HG03103 (cell line): ENCODE results near the gene ANAPC5.
"Not testable (repeated sequence)": the region's sequence is repeated elsewhere in the genome, so short reads cannot be mapped to it uniquely, and the experiment has no call there.

Source experiments
- ATAC-seq: cut with Tn5 transposase; IDR thresholded peaks from one replicate; pipeline ENCODE4 v1.9.1; 2021; ENCODE audit warnings: low read depth; ENCODE audit not compliant: unreplicated experiment

Gene ANAPC5

DNA sequence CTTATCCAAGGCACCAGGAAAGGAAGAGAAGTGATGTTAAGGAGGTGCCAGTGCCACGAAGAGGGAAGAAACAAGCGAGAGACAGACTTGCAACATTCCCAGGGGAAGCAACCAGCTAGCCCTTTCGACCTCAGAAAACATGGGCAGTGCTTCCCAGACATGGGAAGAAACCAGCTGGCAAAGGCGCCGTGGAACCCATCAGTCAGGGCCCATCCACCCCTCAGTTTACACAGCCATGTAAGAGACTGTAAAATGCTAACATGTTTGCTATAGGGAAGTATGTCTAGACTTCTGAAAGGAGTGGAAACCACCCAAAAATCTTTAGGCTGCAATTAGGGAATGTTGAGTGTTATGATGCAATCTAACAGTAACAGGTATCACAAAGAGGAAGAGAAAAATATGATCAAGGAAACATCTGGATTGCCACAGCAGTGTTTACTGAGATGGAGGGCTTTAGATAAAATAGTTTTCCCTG, 26.3 kb downstream of the ANAPC5 start:
- no peak for ATAC-seq

DNA sequence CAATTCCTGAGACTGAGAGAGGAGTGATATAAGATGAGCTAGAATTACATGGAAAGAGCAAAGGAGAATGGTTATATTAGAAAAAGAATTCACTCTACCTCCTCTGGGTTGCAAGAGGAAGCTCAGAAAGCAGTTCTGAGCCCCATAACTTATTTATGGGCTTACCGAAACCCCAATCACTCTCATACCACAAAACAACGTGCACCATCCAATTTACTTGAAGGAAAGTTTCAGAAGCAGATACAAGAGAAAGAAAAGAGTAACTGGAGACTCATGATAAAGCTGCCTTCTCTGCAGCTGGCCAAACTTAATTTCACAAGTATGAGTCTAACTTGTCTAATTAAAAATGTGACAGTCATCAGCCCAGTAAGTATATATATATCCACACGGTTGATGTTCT, 28.3 kb downstream of the ANAPC5 start:
- no peak for ATAC-seq

DNA sequence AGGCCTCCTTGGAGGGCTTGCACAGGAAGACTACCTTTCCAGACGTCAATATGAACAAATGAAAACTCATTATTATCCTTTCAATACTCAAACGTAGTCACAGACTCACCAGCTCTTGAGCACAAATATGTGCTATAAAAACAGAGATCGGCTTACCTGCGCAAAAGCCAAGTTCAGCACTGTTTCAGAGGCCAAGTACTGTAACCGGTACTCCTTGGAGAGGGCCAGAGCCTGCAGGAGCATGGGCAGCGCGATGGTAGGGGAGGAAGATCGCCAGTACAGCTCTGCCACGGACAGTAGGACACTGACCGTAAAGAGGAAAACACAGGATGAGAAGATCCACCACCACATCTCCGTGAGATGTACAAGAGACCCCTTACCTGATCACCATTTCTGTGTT, 34.1 kb downstream of the ANAPC5 start:
- no peak for ATAC-seq

DNA sequence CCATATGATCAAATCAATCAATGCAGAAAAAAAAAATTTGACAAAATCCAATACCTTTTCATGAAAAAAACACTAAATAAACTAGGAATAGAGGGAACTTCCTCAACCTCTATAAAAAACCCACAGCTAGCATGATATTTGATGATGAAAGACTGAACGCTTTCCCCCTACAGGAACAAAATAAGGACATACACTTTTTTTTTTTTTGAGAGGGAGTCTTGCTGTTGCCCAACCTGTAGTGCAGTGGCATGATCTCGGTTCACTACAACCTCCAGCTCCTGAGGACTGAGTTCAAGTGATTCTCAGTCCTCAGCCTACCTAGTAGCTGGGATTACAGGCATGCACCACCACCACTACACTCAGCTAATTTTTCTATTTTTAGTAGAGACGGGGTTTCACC, 37.8 kb downstream of the ANAPC5 start:
- no peak for ATAC-seq

DNA sequence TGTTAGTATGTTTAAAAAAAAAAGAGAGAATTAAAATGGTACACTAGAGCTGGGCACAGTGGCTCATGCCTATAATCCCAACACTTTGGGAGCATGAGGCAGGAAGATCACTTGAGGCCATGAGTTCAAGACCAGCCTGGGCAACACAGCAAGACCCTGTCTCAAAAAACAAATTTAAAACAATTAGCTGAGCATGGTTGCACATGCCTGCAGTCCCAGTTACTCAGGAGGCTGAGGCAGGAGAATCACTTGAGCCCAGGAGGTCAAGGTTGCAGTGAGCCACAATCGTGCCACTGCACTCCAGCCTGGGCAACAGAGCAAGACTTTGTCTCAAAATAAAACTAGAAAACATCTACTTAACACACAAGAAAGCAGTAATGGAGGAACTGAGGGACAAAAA, 42.0 kb downstream of the ANAPC5 start:
- not testable (repeated sequence) for ATAC-seq

DNA sequence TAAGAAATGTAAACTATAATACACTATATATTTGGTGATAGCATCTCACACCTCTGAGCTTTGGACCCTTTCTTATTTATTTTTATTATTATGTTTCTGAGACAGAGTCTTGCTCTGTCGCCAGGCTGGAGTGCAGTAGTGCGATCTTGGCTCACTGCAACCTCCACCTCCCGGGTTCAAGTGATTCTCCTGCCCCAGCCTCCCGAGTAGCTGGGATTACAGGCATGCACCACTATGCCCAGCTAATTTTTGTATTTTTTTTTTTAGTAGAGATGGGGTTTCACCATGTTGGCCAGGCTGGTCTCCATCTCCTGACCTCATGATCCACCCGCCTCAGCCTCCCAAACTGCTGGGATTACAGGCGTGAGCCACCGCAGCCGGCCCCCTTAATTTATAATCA, 44.8 kb downstream of the ANAPC5 start:
- ATAC-seq, result not testable (repeated sequence)

DNA sequence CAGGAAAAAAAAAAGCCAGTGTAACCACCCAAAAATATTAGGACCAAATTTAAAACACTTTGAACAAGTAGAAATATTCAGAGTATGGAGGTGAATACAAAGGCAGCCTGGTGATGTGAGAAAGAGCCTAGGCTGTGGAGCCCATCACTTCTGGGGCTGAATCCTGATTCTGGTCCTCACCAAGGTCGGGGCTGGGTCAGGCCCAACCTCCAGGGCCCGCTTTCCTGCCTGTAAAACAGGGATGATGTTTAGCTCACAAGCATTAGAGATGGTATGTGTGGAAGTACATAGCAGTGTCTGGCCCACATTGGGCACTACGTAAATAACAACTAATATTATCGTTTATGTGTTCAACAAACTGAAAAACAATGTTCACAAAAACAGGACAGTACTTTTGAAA, 47.9 kb downstream of the ANAPC5 start:
- ATAC-seq, result no peak

DNA sequence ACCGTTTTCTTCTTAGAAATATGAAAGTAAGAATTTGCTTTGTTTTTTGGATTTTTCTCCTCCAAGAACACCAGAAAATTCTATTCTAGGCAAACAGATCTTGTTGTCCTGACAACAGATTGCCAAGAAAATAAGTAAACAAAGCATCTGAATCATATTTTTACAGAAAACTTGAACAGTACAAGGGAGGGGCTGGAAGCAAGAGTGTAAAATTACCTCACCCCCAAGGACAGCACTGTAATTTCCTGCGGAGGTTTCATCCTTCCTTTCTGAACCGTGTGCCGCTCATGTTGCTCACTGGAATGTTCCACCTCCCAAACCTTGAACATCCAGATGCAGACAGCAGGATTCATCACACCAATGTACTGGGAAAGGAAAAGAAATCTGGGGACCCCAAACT, 50.3 kb downstream of the ANAPC5 start:
- ATAC-seq, result no peak

DNA sequence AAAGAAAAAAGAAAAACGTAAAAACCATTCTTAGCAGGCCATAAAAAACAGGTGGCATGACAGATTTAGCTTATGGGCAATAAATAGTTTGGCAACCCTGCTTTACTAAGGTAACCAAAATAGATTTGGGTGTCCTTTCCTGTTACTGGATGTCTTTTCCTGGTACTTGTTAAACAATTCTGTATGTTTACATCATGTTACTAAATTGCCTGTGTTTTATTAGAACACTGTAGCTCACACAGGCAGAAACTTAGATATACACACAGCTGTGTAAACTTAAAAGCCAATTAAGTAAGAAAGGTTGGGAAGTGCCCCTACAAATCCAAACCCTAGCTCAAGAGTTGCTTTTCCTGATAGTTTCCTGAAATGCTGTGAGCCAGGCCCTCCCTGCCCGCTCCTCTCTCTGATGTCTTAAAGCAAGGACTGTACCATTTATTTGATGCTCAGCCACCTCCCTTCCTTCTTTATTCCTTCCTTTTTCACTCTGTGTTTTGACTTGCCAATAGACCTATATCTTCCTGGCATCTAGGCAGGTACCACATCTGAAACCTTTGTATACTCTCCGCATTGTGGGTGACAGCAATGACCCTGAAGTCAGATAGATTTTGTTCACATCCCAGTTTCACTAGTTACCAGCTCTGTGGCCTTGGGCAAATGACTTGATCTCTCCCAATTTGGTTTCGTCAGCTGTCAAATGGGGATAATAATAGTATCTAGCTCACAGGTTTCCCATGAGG, 52.0 kb downstream of the ANAPC5 start:
- ATAC-seq, result no peak

DNA sequence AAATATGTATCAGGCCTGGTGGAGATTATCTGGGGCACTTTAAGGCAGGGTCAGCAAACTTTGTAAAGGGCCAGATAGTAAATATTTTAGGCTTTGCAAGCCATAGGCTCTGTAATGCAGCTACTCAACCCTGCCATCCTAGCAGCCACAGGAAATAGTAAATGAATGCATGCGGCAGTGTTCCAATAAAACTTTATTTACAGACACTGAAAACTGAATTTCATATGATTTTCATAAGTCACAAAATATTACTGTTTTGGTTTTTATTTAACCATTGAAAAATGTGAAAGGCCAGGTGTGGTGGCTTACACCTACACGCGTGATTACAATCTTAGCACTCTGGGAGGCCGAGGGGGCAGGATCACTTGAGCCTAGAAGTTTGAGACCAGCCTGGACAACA, 52.5 kb downstream of the ANAPC5 start:
- ATAC-seq, result no peak

DNA sequence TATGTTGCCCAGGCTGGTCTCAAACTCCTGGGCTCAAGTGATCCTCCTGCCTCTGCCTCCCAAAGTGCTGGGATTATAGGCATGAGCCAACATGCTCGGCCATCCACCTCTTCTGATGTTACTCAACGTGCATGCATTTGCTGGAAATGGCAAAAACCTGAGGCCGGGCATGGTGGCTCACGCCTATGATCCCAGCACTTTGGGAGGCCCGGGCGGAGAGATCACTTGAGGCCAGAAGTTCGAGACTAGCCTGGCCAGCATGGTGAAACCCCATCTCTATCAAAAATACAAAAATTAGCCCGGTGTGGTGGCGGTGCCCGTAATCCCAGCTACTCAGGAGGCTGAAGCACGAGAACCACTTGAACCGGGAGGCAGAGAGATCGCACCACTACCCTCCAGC, 53.8 kb downstream of the ANAPC5 start:
- not testable (repeated sequence) for ATAC-seq

DNA sequence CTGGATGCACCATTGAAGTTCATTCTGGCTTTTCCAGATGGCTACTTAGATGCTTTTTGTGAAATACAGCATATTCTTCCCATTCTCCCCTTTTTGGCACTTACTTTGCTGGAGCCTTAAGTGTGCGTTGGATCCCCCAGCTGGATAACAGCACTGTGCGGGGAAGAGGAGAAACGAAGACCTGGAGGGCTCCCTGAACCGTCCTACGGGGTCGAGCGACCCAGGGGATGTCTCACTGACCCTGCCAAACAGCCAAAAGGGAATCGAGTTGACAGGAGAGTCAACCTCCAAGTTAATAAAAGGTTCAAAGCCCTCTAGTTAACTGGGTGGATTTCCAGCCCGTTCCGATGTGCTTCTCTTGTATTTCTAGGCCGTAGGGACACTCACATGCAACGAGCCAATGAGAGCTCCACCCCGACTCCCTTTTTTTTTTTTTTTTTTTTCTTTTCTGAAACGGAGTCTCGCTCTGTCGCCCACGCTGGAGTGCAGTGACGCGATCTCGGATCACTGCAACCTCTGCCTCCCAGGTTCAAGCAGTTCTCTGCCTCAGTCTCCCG, 54.7 kb downstream of the ANAPC5 start:
- ATAC-seq, result no peak

DNA sequence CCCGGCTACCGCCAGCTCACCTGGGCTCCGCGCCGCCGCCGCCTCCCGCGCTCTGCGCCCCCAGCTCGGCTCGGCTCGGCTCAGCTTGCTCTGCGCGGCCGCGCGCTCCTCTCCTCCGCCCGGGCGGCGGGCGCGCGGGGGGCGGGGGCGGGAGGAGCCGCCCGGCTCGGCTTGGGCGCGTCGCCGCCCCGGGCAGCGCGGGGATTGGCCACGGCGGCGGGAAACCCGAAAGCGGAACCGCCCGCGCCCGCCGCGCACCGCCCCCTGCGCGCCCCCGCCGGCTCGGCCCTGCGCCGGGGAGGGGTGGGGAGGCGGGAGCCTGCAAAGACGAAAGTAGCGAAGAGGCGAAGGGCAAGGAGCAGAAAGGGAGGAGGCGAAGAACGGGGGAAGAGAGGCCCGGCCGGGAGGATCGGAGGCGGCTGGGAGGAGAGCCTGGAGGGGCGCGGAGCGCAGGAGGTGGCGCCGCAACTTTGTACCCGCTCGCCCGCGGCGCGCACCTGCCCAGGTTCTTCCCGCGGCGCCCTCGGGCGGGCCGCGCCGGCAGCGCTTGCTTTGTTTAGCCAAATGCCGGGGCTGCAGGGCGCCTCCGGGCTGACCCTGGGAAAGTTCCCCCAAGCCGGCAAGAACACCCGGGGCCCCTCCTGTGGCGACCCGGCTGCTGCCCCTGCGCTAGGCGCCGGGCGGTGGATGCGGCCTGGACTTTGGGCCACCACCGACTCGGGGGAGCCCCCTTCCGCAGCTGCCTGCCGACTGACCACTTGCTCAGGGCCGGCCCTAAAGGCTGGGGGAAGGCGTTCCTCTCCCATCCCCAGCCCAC, 55.4 kb downstream of the ANAPC5 start, which contains the start of gene CAMKK2:
TSS of gene CAMKK2 (minus strand) at position 92 of the 817 bp plus-strand sequence. CDS start 22,183 bp downstream, outside the sequence.
- ATAC-seq, result peak; percentile 66

DNA sequence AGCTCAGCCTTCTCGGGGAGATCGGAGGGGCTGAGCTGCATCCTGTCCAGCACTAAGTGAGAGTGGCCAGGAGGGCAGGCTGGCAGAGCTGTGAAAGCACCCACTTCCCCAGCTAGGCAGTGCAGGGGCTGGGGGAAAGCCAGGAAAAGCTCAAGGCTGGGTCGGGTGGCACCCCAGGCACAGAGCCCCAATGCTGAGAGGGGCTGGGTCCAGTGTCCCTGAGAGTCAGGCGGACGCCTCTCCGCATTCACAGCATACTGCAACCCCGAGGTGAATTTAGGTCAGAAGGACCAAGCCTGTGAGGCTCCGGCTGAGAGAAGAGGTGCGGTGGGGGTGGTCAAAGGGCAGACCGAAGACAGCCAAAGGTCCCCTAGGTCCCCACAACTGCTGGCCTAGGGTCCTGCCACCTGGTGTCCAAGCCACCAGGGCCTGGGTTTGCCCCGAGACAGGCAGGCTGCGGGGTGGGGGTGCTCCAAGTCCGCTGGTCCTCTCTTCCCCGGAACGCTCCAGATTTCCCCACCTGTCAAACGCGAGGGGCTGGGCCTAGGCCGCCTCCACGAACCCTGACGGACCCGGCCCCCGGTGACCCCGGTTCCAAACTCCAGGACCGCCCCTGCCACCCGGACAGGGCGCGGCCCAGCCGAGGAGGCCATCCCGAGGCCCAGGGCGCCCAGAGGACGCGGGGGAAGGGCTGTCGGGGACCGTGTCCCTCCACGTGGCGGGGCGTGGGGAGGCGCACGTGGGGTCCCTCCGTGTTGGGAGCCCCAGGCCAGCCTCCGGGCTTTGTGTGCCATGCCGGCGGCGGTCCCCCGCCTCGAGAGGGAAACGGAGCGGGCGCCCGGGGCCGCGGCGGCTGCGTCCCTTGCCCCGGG, 56.2 kb downstream of the ANAPC5 start:
- peak; percentile 29 for ATAC-seq

DNA sequence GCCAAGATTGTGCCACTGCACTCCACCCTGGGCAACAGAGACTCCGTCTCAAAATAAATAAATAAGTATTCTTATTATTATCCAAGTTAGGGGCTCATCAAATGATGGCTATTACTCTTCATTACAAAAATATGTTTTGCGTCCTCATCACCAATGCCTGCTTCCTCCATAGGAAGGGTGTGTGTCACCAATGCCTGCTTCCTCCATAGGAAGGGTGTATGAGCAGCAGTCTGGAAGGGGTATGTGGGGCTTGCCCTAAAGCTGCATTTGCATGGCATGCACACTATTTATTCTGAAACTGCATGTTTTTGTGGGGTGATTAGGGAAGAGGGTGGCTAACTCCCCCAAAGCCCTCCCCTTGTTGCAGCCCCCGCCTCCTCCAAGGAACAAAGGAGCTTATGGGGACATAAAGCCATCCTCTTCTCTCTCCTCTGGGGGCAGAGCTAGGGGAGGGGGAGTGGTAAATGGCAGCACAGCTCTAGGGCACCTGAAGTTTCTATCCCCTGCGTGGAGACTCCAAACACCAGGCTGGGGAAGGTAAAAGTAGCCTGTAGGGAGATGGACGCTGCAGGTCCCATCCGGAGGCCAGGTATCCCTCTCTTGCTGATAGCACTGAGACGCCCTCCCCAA, 57.0 kb downstream of the ANAPC5 start:
- ATAC-seq, result no peak

DNA sequence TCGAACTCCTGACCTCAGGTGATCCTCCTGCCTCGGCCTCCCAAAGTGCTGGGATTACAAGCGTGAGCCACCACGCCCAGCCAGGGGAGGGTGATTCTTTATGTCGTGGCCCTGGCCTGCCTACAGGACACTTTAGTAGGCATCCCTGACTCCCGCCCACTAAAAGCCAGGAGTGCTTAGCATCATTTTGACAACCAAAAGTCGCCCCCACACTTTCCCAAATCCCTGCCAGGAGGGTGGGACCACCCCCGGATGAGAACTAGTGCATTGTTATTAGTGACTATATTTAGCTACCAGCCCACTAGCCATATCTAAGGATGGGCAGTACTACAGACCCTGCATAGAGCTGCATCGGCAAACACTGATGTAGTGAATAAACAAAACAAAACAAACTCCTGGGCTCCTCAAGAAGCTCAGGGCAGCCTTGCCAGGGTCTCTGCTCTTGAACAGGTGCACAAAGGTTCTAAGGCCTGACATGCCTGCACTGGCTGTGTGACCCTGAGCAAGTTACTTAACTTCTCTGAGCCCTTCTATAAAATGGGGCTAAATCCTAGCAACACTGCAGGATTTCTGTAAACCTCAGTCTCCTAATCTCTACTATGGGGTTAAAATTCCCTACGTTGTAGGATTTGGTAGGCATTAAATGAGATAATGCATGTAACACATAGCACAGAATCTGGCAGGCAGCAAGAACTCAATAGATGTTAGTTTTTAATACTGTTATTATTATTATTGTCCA, 57.9 kb downstream of the ANAPC5 start:
- ATAC-seq, result no peak

DNA sequence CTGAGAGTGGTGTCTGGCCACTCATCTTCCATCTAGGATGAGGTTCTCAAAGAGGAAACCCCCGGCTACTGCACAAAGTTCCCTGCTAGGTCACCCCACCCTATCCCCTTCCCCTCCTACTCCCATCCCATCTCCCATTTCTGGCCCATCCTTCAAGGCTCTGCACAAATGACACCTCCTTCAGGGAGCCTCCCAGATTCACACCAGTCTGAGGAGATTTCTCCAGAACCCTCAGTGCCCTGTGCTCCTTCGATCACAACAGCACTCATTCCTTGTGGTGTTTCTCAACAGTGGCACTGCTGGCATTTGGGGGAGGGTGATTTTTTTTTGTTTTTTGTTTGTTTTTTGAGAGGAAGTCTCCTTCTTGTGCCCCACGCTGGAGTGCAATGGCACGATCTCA, 58.6 kb downstream of the ANAPC5 start:
- ATAC-seq, result no peak

DNA sequence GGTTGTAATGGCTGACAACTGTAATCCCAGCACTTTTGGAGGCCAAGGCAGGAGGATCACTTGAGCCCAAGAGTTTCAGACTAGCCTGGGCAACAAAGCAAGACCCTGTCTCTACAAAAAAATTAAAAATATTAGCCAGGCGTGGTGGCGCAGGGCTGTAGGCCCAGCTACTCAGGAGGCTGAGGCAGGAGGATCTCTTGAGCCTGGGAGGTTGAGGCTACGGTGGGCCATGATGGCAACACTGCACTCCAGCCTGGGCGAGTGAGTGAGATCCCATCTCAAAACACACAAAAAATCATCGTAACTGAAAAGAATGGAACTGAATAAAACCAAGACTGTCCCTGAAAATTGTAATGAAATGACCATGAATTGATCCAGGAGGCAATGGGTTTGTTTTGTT, 61.8 kb downstream of the ANAPC5 start:
- ATAC-seq, result no peak

DNA sequence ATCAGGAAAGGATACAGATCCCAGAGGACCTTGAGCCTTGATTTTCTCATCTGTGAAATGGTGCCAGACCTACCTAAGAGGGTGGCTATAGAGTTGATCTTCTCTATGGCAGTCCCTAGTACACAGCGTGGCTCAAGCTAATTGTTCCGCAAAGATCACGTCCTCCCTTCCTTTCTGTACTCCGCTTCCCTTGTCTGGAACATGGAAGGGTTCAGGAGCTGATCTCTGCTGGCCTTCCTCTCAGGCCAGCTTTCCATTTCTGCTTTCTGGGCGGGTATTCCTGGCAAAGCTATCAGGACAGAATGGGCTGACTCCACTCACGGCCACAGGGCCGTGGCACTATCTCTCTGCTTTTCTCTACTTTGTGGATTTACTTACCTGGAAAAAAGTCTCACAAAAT, 62.2 kb downstream of the ANAPC5 start:
- ATAC-seq, result no peak
